Peyer's patch (tissue), 4 donors: ENCODE results near the gene TESMIN.

Experiments
- CTCF ChIP-seq, 6 experiments: fragments of 450-650 bp in 4 of 6; fragments of 200-600 bp in 2 of 6; sonication (generic) in 1 of 6; IDR thresholded peaks; one replicate each; pipeline ENCODE4 v1.5.1; 2017 to 2019; ENCODE audit warnings: antibody characterized with exemption in 6 of 6, mild to moderate bottlenecking in 3 of 6, moderate library complexity in 1 of 6
- POLR2A ChIP-seq, 2 donors: fragments of 450-650 bp; IDR thresholded peaks; one replicate each; pipeline ENCODE4 v1.5.1; 2017; ENCODE audit warnings: antibody characterized with exemption in 2 of 2, mild to moderate bottlenecking in 2 of 2, moderate library complexity in 2 of 2

DNA sequence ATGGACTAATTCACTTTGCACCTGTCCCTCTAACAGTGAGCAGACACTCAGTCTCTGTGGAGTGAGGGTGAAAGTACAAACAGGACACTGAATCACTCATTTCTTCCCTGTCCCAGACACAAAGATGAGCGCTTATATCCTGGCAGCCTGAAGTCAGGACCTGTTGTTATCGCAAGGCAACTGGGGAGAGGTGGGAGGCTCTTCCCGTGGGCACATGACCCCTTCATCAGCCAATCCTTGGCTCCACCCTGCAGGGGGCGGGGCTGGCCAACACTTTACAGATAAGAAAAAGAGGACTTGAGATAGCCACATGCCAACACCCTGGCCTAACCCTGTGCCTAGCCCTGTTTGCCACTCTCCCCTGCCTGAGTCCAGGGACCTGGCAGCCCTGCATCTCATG, 29.5 kb upstream of the TESMIN start:
- TF ChIP-seq POLR2A (IDR thresholded peaks at IDR 0.05) (no peak), CTCF (IDR thresholded peaks at IDR 0.05) (no peak)
